Activated CD8-positive, alpha-beta T cell treated with anti-CD3 and anti-CD28 coated beads, Interleukin-2, amount 10 ng/mL, durations not matched to agents 7 days and 5 days (primary cell): ENCODE results near the gene DDA1. TPM values are rescaled to one million over a fixed set of nuclear protein-coding genes. Genes with fewer than 3 reads are reported as not detected.

Experiments
- ATAC-seq: fragments of 150-1000 bp; cut with Tn5 transposase; one replicate; pipeline ENCODE4 v1.10.0; 2021; ENCODE audit warnings: moderate library complexity
- CTCF ChIA-PET: fragments of 350-600 bp; sonication (Branson Sonifier 250); formaldehyde crosslinking; loops from one replicate; lab custom pipeline; 2021; ENCODE audit warnings: antibody characterized with exemption; lab: Charles Lee
- POLR2A ChIA-PET: fragments of 350-600 bp; sonication (Branson Sonifier 250); formaldehyde crosslinking; loops from one replicate; lab custom pipeline; 2021; ENCODE audit warnings: antibody characterized with exemption; lab: Charles Lee
- DNase-seq: peaks from one replicate; pipeline ENCODE4 v3.0.0-alpha.2; 2020
- H3K27ac Mint-ChIP-seq: one replicate; pipeline ENCODE4 v1.8.0; 2021; ENCODE audit warnings: mild to moderate bottlenecking, mixed read lengths
- H3K27me3 Mint-ChIP-seq: one replicate; pipeline ENCODE4 v1.8.0; 2021; ENCODE audit warnings: low read depth, mixed read lengths
- H3K36me3 Mint-ChIP-seq: one replicate; pipeline ENCODE4 v1.8.0; 2021; ENCODE audit warnings: low read depth, mixed read lengths
- H3K4me1 Mint-ChIP-seq: one replicate; pipeline ENCODE4 v1.8.0; 2021; ENCODE audit warnings: low read depth, mixed read lengths
- H3K4me3 Mint-ChIP-seq: one replicate; pipeline ENCODE4 v1.8.0; 2021; ENCODE audit warnings: mild to moderate bottlenecking, mixed read lengths
- H3K9me3 Mint-ChIP-seq: one replicate; pipeline ENCODE4 v1.8.0; 2022; ENCODE audit warnings: mixed read lengths; ENCODE audit not compliant: insufficient read depth
- total RNA-seq, 2 experiments: library from RNA; stranded (reverse); gene quantifications; one replicate each; pipeline ENCODE4 v1.2.3, GENCODE V29; 2021

Gene DDA1
- total RNA-seq, 2 experiments from 2014 or later = 44.6 to 49.8 TPM

- ATAC-seq (no peak), DNase-seq (no peak)
- no peaks in the 10 kb centered on the region for H3K9me3 Mint-ChIP-seq
- CTCF ChIA-PET = interaction anchor here (1.7 kb wide), 1 partner anchor 22 kb away, joined by 3 read pairs; no protein-coding TSS in a partner anchor
- POLR2A ChIA-PET = interaction anchor here (1.1 kb wide), 1 partner anchor 17 kb away, joined by 4 read pairs; the partner anchor contains the start of gene DDA1
- no peak overlapping the region for H3K4me3 Mint-ChIP-seq
- H3K36me3 Mint-ChIP-seq = peaks cover 10% of the 10 kb centered on the region
- H3K4me1 Mint-ChIP-seq = peaks cover 12% of the 10 kb centered on the region
- H3K27me3 Mint-ChIP-seq = peaks cover 4% of the 10 kb centered on the region
- no peak overlapping the region for H3K27ac Mint-ChIP-seq
These were observed 16.7 kb downstream of the DDA1 start for GRCh38 chr19:17325881-17326594.

GRCh38 chr19:17326595-17326966 lies 17.2 kb downstream of the DDA1 start:
- peaks cover 12% of the 10 kb centered on the region for H3K4me1 Mint-ChIP-seq
- H3K9me3 Mint-ChIP-seq = no peaks in the 10 kb centered on the region
- H3K27ac Mint-ChIP-seq = no peak overlapping the region
- peaks cover 4% of the 10 kb centered on the region for H3K27me3 Mint-ChIP-seq
- POLR2A ChIA-PET = no interaction called here
- ATAC-seq (no peak), DNase-seq (no peak)
- H3K36me3 Mint-ChIP-seq = peaks cover 10% of the 10 kb centered on the region
- CTCF ChIA-PET = interaction anchor here (1.4 to 1.7 kb wide), 2 partner anchors 23 to 63 kb away, joined by 3 to 4 read pairs; no protein-coding TSS in a partner anchor
- no peak overlapping the region for H3K4me3 Mint-ChIP-seq

GRCh38 chr19:17327068-17327653 lies 17.8 kb downstream of the DDA1 start:
- peaks cover 10% of the 10 kb centered on the region for H3K36me3 Mint-ChIP-seq
- H3K4me1 Mint-ChIP-seq = peaks cover 12% of the 10 kb centered on the region
- H3K9me3 Mint-ChIP-seq = no peaks in the 10 kb centered on the region
- ATAC-seq (no peak), DNase-seq (peak; percentile 18)
- ChIA-PET POLR2A (no interaction called here), CTCF (interaction anchor here (0.9 to 1.7 kb wide), 3 partner anchors 21 to 62 kb away, joined by 3 to 4 read pairs (median 3); no protein-coding TSS in a partner anchor)
- H3K27ac Mint-ChIP-seq = no peak overlapping the region
- peaks cover 4% of the 10 kb centered on the region for H3K27me3 Mint-ChIP-seq
- H3K4me3 Mint-ChIP-seq = no peak overlapping the region

GRCh38 chr19:17327654-17328516 lies 18.5 kb downstream of the DDA1 start:
- Mint-ChIP-seq H3K27ac (peak overlapping the region; percentile 30), H3K27me3 (peaks cover 4% of the 10 kb centered on the region), H3K4me1 (peaks cover 16% of the 10 kb centered on the region), H3K9me3 (no peaks in the 10 kb centered on the region), H3K4me3 (peak overlapping the region; percentile 46), H3K36me3 (peaks cover 11% of the 10 kb centered on the region)
- DNase-seq = peak; percentile 59
- ChIA-PET CTCF (interaction anchor here (0.9 to 1.5 kb wide), 4 partner anchors 19 to 92 kb away, joined by 3 to 4 read pairs (median 4); partner anchors contain the start of genes DDA1 and MVB12A), POLR2A (interaction anchor here (0.5 kb wide), 1 partner anchor 522 kb away, joined by 6 read pairs; no protein-coding TSS in a partner anchor)
- peak; percentile 68 for ATAC-seq

DNA sequence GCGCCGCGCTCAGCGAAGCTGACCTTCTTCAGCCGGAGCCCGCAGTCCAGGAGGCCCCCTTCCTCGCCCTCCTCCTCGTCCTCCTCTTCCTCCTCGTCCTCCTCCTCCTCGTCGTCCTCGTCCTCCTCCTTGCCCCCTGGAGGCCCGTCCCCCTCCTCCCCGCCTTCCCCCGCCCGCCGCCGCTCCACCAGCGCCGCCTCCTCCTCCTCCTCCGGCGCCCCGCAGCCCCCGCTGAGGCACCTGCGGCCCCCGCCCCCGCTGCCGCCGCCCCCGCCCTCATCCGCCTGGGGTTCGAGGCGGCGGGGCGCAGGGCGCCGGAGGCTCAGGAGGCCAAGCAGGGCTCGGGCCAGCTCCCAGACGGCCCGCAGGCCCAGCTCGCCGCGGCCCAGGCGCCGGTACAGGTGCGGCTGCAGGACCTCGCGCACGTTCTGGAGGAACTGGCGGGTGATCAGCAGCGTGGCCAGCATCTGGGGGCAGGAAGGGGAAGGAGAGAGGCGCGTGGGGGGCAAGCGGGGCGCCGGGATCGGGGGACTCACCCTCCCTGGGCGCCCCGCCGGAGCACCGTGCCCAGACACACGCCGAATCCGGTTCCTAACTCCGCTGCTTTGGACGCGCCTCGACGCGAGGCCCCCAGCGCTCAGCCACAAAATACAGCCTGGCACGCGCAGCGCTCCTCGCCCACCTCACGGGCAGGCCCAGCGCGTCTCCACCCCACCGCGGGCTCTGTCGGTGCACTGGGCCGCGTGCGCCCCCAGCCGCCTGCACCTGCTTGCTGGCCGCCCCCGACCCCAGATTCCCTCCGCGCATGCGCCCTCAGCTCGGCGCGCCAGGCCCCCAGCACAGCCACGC lies 19.4 kb downstream of the DDA1 start:
- ChIA-PET POLR2A (interaction anchor here (0.6 kb wide), 1 partner anchor 38 kb away, joined by 3 read pairs; no protein-coding TSS in a partner anchor), CTCF (interaction anchor here (1.0 to 1.5 kb wide), 2 partner anchors 20 to 91 kb away, joined by 4 read pairs; partner anchors contain the start of genes DDA1 and MVB12A)
- Mint-ChIP-seq H3K9me3 (no peaks in the 10 kb centered on the region), H3K27ac (no peak overlapping the region), H3K4me3 (peak overlapping the region; percentile 46), H3K4me1 (peaks cover 21% of the 10 kb centered on the region), H3K27me3 (peaks cover 4% of the 10 kb centered on the region), H3K36me3 (peaks cover 15% of the 10 kb centered on the region)
- ATAC-seq = peak; percentile 19
- peak; percentile 40 for DNase-seq

DNA sequence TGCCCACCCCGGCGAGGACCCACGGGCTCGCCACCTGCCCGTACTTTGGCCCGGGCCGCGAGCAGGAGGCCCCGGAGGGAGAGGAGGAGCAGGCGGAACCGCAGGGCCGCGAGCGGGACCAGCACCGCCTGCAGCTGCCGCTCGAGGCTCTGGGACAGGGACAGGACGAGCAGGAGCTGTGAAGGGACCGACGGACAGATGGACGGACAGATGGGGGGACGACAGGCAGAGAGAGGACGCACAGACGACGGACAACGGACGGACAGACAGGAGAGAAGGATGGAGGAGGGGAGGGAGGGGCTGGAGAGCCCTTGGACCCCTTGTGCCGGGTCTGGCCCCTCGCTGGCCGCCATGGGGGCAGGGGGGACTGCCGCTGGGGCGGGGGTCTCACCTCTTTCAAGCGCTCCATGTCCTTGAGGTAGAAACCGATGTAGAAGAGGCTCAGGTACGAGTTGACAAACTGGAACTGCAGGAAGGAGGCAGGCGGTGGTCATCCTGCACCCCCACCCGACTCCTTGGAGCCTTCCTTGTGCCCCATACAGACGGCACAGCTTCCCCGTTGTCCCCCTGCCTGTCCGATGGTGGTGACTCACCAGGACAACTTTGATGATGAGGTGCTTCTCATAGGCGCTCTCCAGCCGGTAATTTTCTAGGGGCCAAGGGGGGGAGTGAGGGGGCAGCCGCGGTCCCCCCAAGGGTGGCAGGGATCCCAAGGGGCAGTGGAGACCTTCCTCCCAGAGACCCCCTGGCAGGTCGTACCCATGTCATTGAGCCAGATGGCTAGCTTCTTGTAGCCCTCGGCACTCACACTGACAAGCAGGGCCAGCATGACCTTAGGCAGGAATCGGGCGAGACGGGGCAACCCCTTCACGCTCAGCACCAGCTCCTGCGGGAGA lies 20.3 kb downstream of the DDA1 start:
- Mint-ChIP-seq H3K9me3 (no peaks in the 10 kb centered on the region), H3K27ac (no peak overlapping the region), H3K4me3 (peak overlapping the region; percentile 31), H3K36me3 (peaks cover 16% of the 10 kb centered on the region), H3K27me3 (peaks cover 4% of the 10 kb centered on the region), H3K4me1 (peaks cover 24% of the 10 kb centered on the region)
- peak; percentile 18 for DNase-seq
- ChIA-PET CTCF (interaction anchor here (1.1 to 1.5 kb wide), 2 partner anchors 20 to 23 kb away, joined by 3 to 4 read pairs; partner anchors contain the start of gene DDA1), POLR2A (interaction anchor here (0.6 kb wide), 1 partner anchor 39 kb away, joined by 3 read pairs; no protein-coding TSS in a partner anchor)
- ATAC-seq = no peak

DNA sequence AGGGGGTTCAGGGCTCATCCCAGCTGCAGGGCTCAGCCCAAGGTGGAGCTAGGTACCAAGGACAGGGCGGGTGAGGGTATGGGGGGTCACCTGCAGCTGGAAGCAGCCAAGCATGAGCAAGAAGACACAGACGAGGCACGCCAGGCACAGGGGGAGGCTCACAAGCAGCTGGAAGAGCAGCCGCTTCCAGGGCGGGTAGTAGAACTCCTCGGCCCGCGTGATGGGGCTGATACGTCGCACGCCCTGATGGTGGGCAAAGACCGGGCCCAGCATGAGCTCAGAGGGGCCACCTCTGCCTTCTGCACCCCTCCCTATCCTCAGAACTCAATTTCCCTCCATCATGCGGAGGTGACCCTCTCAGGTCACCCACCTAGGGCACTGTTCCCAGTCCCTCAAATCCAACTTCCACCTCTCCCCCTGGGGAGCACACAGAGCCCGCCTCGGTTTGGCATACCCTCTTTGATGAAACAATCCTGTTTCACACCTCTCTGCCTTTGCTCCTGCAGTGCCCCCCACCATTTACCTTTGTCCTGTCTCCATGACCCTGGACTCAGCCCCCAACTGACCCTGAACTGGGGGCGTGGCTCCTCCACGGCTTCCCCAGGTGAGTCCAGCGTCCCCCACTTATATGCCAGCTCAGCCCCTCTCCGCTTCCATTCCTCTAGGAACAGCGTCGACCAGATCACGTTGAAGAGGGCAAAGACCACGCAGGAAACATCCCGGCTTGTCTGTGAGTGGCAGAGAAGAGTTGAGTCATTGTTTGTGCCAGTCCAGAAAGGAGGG lies 21.1 kb downstream of the DDA1 start:
- Mint-ChIP-seq H3K4me1 (peaks cover 30% of the 10 kb centered on the region), H3K27me3 (peaks cover 4% of the 10 kb centered on the region), H3K4me3 (peak overlapping the region; percentile 31), H3K36me3 (peaks cover 16% of the 10 kb centered on the region), H3K27ac (no peak overlapping the region), H3K9me3 (no peaks in the 10 kb centered on the region)
- ChIA-PET CTCF (interaction anchor here (1.1 kb wide), 1 partner anchor 24 kb away, joined by 3 read pairs; no protein-coding TSS in a partner anchor), POLR2A (interaction anchor here (0.5 kb wide), 1 partner anchor 520 kb away, joined by 3 read pairs; no protein-coding TSS in a partner anchor)
- ATAC-seq = no peak
- peak; percentile 20 for DNase-seq

DNA sequence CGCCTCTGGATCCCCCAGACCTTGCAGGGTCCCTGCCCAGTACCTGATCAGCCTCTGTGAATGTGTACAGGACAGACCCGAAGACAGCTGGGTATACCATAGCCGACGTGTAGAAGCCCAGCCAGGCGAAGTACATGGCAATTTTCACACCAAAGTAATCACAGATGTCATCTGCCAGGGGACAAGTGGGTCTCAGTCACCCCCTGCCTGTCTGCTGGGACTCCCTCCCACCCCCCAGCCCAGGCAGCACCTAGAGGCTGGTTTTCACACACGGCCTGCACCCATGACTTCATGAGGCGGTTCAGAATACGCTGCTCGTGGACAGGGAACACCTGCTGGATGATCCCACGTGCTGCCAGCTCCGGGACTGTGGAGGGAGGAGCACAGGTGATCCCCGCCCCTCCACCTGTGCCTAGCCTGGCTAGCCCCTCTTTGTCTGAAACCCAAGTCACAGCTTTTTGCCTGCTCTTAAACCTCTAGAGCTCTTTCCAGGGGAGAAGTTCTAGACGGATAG lies 21.7 kb downstream of the DDA1 start:
- Mint-ChIP-seq H3K27me3 (peaks cover 4% of the 10 kb centered on the region), H3K36me3 (peaks cover 16% of the 10 kb centered on the region), H3K9me3 (no peaks in the 10 kb centered on the region), H3K4me3 (no peak overlapping the region), H3K27ac (no peak overlapping the region), H3K4me1 (peaks cover 33% of the 10 kb centered on the region)
- DNase-seq (peak; percentile 21), ATAC-seq (no peak)
- POLR2A ChIA-PET = no interaction called here
- CTCF ChIA-PET = interaction anchor here (1.1 to 1.8 kb wide), 3 partner anchors 12 to 55 kb away, joined by 3 to 7 read pairs (median 5); no protein-coding TSS in a partner anchor

GRCh38 chr19:17332360-17332676 lies 23.0 kb downstream of the DDA1 start:
- ChIA-PET POLR2A (interaction anchor here (0.6 to 0.7 kb wide), 2 partner anchors 16 to 20 kb away, joined by 3 read pairs; no protein-coding TSS in a partner anchor), CTCF (interaction anchor here (1.1 to 4.2 kb wide), 5 partner anchors 12 to 59 kb away, joined by 3 to 27 read pairs (median 5); partner anchors contain the start of gene DDA1)
- H3K27ac Mint-ChIP-seq = no peak overlapping the region
- H3K9me3 Mint-ChIP-seq = no peaks in the 10 kb centered on the region
- no peak for ATAC-seq
- H3K4me3 Mint-ChIP-seq = no peak overlapping the region
- peaks cover 16% of the 10 kb centered on the region for H3K36me3 Mint-ChIP-seq
- no peak for DNase-seq
- H3K27me3 Mint-ChIP-seq = peaks cover 4% of the 10 kb centered on the region
- H3K4me1 Mint-ChIP-seq = peaks cover 34% of the 10 kb centered on the region
